Measurements from ENCODE around the gene NEUROG1. TPM values are rescaled to one million over a fixed set of nuclear protein-coding genes. Genes with fewer than 3 reads are reported as not detected.

Gene NEUROG1
- total and polyA plus RNA-seq, 2 donors from 2014 or later = not detected

GRCh38 chr5:135502836-135503520, 32.8 kb downstream of the NEUROG1 start:
- TF ChIP-seq, protein P1, sequence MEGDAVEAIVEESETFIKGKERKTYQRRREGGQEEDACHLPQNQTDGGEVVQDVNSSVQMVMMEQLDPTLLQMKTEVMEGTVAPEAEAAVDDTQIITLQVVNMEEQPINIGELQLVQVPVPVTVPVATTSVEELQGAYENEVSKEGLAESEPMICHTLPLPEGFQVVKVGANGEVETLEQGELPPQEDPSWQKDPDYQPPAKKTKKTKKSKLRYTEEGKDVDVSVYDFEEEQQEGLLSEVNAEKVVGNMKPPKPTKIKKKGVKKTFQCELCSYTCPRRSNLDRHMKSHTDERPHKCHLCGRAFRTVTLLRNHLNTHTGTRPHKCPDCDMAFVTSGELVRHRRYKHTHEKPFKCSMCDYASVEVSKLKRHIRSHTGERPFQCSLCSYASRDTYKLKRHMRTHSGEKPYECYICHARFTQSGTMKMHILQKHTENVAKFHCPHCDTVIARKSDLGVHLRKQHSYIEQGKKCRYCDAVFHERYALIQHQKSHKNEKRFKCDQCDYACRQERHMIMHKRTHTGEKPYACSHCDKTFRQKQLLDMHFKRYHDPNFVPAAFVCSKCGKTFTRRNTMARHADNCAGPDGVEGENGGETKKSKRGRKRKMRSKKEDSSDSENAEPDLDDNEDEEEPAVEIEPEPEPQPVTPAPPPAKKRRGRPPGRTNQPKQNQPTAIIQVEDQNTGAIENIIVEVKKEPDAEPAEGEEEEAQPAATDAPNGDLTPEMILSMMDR (IDR thresholded peaks at IDR 0.05; ENCODE audit: borderline replicate concordance, extremely low read depth, insufficient read depth) = no peak
- Histone ChIP-seq H3K9me3 (ENCODE audit: control insufficient read depth in 2 of 3, insufficient read depth in 1 of 3, low read length in 3 of 3) (no peaks in the 10 kb centered on the region), H3K36me3 (ENCODE audit: control insufficient read depth in 2 of 3, insufficient read depth in 3 of 3, low read length in 3 of 3) (no peaks in the 10 kb centered on the region), H3K4me3 (ENCODE audit: low read length in 3 of 3) (no peak overlapping the region), H3K27ac (ENCODE audit: low read depth in 2 of 2, low read length in 2 of 2) (no peak overlapping the region), H3K9ac (ENCODE audit: low read length in 3 of 3) (no peak overlapping the region), H3K27me3 (ENCODE audit: control insufficient read depth, insufficient read depth, low read length) (peaks cover 3% of the 10 kb centered on the region), H3K4me1 (ENCODE audit: control insufficient read depth in 2 of 3, insufficient read depth in 2 of 3, low read depth in 1 of 3, low read length in 3 of 3) (no peaks in the 10 kb centered on the region)
- intact Hi-C loops (cut with DNase I) = no loop called here
- FAIRE-seq (no peak), DNase-seq (no peak)

GRCh38 chr5:135501965-135502364, 33.8 kb downstream of the NEUROG1 start:
- Histone ChIP-seq H3K27ac (ENCODE audit: low read depth in 2 of 2, low read length in 2 of 2) (no peak overlapping the region), H3K36me3 (ENCODE audit: control insufficient read depth in 2 of 3, insufficient read depth in 3 of 3, low read length in 3 of 3) (no peaks in the 10 kb centered on the region), H3K4me1 (ENCODE audit: control insufficient read depth in 2 of 3, insufficient read depth in 2 of 3, low read depth in 1 of 3, low read length in 3 of 3) (no peaks in the 10 kb centered on the region), H3K4me3 (ENCODE audit: low read length in 3 of 3) (no peak overlapping the region), H3K27me3 (ENCODE audit: control insufficient read depth, insufficient read depth, low read length) (peaks cover 3% of the 10 kb centered on the region), H3K9ac (ENCODE audit: low read length in 3 of 3) (no peak overlapping the region), H3K9me3 (ENCODE audit: control insufficient read depth in 2 of 3, insufficient read depth in 1 of 3, low read length in 3 of 3) (no peaks in the 10 kb centered on the region)
- TF ChIP-seq, protein P1 (IDR thresholded peaks at IDR 0.05; ENCODE audit: borderline replicate concordance, extremely low read depth, insufficient read depth) = no peak
- FAIRE-seq (no peak), DNase-seq (no peak)
- intact Hi-C loops (cut with DNase I) = no loop called here

DNA sequence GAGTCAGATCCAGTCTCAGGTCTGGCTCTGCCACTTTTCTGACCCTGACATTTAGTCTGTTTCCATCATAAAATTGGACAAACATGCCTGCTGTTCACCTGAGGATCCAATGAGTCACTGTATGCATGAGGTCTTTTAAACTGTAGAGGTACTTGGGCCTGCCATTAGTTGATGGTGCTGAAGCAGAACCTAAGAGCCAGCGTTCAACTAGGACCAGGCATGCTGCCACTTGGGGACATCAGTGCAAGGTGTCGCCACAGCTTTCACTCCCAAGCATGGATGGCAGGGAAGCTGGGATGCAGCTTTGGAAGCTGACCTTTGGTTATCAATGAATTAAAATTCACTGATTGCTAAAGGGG, 37.1 kb downstream of the NEUROG1 start:
- DNase-seq (no peak), FAIRE-seq (no peak)
- H3K4me1 ChIP-seq (ENCODE audit: control insufficient read depth in 2 of 3, insufficient read depth in 2 of 3, low read depth in 1 of 3, low read length in 3 of 3) = no peaks in the 10 kb centered on the region
- peaks cover 3% of the 10 kb centered on the region for H3K27me3 ChIP-seq (ENCODE audit: control insufficient read depth, insufficient read depth, low read length)
- no peaks in the 10 kb centered on the region for H3K36me3 ChIP-seq (ENCODE audit: control insufficient read depth in 2 of 3, insufficient read depth in 3 of 3, low read length in 3 of 3)
- no peaks in the 10 kb centered on the region for H3K9me3 ChIP-seq (ENCODE audit: control insufficient read depth in 2 of 3, insufficient read depth in 1 of 3, low read length in 3 of 3)
- H3K27ac ChIP-seq (ENCODE audit: low read depth in 2 of 2, low read length in 2 of 2) = no peak overlapping the region
- H3K4me3 ChIP-seq (ENCODE audit: low read length in 3 of 3) = no peak overlapping the region
- H3K9ac ChIP-seq (ENCODE audit: low read length in 3 of 3) = no peak overlapping the region
- TF ChIP-seq, protein P1 (IDR thresholded peaks at IDR 0.05; ENCODE audit: borderline replicate concordance, extremely low read depth, insufficient read depth) = no peak
- intact Hi-C loops (cut with DNase I) = no loop called here
